ENCODE results near the gene UBASH3A.

Gene UBASH3A

DNA sequence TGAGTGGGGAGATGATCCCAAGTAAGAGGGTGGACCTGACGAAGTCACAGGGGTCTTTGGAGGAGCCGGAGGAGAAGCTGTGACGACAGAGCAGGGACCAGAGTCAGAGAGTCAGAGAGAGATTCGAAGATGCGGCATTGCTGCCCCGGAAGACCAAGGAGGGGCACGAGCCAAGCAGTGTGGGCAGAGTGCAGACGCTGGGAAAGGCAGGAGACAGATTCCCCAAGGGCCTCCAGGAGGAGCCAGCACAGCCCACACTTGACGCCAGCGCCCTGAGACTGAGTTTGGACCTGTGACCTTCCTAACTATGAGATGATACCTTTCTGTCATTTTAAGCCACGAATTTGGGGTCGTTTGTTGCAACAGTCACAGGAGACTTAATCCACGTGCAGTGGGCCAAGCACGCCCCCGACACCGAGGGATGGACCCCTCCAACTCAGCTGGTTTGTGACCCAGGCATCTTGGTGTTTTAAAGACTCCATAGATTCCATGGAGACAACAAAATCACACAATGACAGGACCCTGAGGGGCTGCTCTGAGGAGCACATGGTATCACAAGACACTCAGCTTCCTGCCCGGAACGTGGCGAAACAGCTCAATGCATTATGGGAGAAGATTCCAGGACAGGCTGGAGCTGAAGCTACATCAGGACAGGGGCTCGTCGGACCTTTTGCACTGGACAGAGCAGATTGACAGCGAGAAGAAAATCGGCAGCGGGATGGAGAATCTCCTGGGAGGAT lies 26.3 kb upstream of the UBASH3A start:
- in situ Hi-C loops (cut with MboI; ENCODE audit: low sequenced_read_pairs, unreplicated experiment), result no loop called here
- DNase-seq (ENCODE audit: low spot score), result no peak
- no peak for TF ChIP-seq CTCF (IDR thresholded peaks at IDR 0.05; ENCODE audit: borderline replicate concordance, control extremely low read depth, extremely low read depth, insufficient read depth, missing control alignments)

DNA sequence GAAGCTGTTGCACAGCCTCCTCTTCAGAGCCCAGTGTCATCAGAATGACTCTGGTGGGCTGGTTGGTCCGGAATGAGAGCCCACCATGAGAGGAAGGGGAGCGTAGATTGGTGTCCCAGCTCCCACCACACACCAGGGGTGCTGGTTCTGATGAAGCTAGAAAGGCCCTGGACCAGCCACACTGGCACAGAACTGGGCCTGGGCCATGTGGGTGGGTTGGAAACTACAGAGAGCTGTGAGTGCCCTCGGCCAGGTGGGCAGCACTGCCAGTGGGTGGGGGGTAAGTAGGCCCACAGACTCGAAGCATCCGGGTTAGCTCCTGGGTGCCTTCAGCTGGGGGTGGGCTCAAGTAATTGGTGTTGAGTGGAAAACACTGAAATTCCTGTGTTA lies 25.8 kb upstream of the UBASH3A start:
- in situ Hi-C loops (cut with MboI; ENCODE audit: low sequenced_read_pairs, unreplicated experiment), result no loop called here
- DNase-seq (ENCODE audit: low spot score), result no peak
- TF ChIP-seq CTCF (IDR thresholded peaks at IDR 0.05; ENCODE audit: borderline replicate concordance, control extremely low read depth, extremely low read depth, insufficient read depth, missing control alignments), result no peak

DNA sequence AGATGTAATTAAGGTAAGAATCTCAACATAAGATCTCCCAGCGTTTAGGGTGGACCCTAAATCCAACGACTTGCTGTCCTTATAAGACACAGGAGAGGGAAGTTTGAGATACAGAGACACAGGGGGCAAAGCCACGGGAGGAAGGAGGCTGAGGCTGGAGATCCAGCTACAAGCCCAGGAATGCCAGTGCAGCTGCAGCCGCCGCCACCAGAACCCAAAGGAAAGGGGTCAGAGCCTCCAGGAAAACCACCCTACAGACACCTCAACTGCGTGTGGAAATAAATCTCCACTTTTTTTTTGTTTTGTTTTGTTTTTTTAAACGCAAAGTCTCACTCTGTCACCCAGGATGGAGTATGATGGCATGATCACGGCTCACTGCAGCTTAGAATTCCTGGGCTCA lies 25.3 kb upstream of the UBASH3A start:
- no peak for TF ChIP-seq CTCF (IDR thresholded peaks at IDR 0.05; ENCODE audit: borderline replicate concordance, control extremely low read depth, extremely low read depth, insufficient read depth, missing control alignments)
- DNase-seq (ENCODE audit: low spot score), result no peak
- in situ Hi-C loops (cut with MboI; ENCODE audit: low sequenced_read_pairs, unreplicated experiment), result no loop called here

DNA sequence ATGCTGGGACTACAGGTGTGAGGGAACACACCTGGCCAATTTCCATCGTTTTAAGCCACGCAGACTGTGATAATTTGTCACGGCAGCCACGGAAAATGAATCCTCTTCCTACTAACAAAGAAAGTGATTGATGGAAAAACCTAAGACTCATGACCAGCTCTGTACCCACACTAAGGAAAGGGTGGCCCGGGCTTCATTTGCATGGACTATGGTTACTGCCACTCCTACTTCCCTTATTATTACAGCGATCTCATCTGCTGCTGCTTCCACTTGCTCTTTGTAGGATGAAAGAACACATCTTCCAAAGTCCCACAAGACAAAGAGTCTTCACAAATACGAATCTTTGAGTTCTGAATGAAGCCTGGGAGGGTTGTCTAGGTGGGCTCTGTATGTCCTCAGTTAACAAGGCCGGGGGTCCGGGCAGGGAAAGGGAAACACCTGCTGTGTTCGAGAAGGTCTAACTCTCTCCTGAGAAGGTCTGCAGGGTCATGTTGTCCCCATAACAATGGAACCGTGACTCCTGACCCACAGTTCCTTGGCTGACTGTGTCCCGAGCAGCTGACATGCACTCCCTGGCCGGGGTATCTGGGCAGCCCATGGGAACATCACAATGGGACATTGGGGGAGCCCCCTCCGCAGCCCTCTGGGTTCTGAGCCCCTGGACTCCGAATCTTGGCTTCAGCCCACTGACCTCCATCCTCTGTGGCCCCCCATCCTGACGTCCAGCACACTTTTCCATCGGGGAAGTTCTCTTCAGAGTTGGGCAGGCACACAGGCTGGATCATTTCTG lies 24.1 kb upstream of the UBASH3A start:
- TF ChIP-seq CTCF (IDR thresholded peaks at IDR 0.05; ENCODE audit: borderline replicate concordance, control extremely low read depth, extremely low read depth, insufficient read depth, missing control alignments), result no peak
- in situ Hi-C loops (cut with MboI; ENCODE audit: low sequenced_read_pairs, unreplicated experiment), result no loop called here

GRCh38 chr21:42381347-42381984 lies 22.2 kb upstream of the UBASH3A start:
- DNase-seq (ENCODE audit: low spot score), result no peak
- in situ Hi-C loops (cut with MboI; ENCODE audit: low sequenced_read_pairs, unreplicated experiment), result no loop called here
- peak; percentile 20 for TF ChIP-seq CTCF (IDR thresholded peaks at IDR 0.05; ENCODE audit: borderline replicate concordance, control extremely low read depth, extremely low read depth, insufficient read depth, missing control alignments)

More for the DNA sequence above, 24.1 kb upstream of the UBASH3A start:
- DNase-seq (ENCODE audit: low spot score), result no peak

DNA sequence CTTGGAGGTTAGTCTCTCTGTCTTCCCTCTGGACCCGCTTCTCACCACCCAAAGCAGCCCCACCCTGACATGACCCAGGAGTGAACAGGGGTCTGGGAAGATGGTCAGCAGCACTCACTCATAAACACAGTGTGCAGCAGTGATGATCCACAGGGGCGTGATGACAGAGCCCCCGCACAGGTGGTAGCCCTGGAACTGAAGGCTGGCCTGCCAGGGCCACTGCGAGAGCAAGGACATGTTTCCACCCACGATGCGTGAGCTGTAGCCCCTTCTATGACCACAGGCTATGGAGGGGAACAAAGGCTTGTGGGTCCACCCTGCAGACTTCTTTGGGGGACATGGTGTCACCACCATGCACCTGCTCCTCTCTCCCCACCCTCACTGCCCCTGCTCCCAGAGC lies 20.8 kb upstream of the UBASH3A start:
- in situ Hi-C loops (cut with MboI; ENCODE audit: low sequenced_read_pairs, unreplicated experiment), result no loop called here
- DNase-seq (ENCODE audit: low spot score), result no peak
- no peak for TF ChIP-seq CTCF (IDR thresholded peaks at IDR 0.05; ENCODE audit: borderline replicate concordance, control extremely low read depth, extremely low read depth, insufficient read depth, missing control alignments)

All from GM13976 (cell line).